Measurements from ENCODE around the gene PTPRE.
"Not testable (repeated sequence)": the region's sequence is repeated elsewhere in the genome, so short reads cannot be mapped to it uniquely, and the experiment has no call there.

Gene PTPRE

GRCh38 chr10:127979566-127979965 lies 72.7 kb downstream of the PTPRE start:
- no peaks in the 10 kb centered on the region for H3K36me3 ChIP-seq (ENCODE audit: insufficient read depth, low read length)
- no peak overlapping the region for H3K4me3 ChIP-seq (ENCODE audit: low read length)
- H3K9me3 ChIP-seq (ENCODE audit: low read length) = no peaks in the 10 kb centered on the region
- no peak overlapping the region for H2AFZ ChIP-seq (ENCODE audit: low read depth, low read length)
- no peaks in the 10 kb centered on the region for H3K27me3 ChIP-seq (ENCODE audit: insufficient read depth, low read length)
- H3K4me1 ChIP-seq (ENCODE audit: insufficient read depth, low read length) = no peaks in the 10 kb centered on the region

DNA sequence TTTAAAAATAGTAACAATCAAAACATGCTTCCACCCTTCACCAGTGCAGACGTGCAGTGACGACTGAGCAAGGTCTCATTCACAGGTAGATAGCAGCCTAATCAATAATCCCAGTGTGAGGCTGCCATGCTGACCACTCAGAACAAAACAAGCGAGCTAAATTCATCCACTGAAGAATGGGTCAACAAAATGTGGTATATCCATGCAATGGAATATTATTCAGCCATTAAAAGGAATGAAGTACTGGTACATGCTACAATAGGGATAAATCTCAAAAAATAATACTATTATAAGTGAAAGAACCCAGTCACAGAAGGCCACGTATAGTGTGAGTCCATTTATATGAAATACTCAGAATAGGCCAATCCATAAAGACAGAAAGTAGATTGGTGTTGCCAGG lies 74.0 kb downstream of the PTPRE start:
- Histone ChIP-seq H2AFZ (ENCODE audit: low read depth, low read length) (no peak overlapping the region), H3K4me1 (ENCODE audit: insufficient read depth, low read length) (no peaks in the 10 kb centered on the region), H3K9me3 (ENCODE audit: low read length) (no peaks in the 10 kb centered on the region), H3K4me3 (ENCODE audit: low read length) (no peak overlapping the region), H3K27me3 (ENCODE audit: insufficient read depth, low read length) (no peaks in the 10 kb centered on the region), H3K36me3 (ENCODE audit: insufficient read depth, low read length) (no peaks in the 10 kb centered on the region)

GRCh38 chr10:127982601-127983000 lies 75.7 kb downstream of the PTPRE start:
- no peaks in the 10 kb centered on the region for H3K27me3 ChIP-seq (ENCODE audit: insufficient read depth, low read length)

GRCh38 chr10:127983344-127984100 lies 76.6 kb downstream of the PTPRE start:
- no peaks in the 10 kb centered on the region for H3K36me3 ChIP-seq (ENCODE audit: insufficient read depth, low read length)
- no peaks in the 10 kb centered on the region for H3K9me3 ChIP-seq (ENCODE audit: low read length)
- H3K4me3 ChIP-seq (ENCODE audit: low read length) = no peak overlapping the region
- no peaks in the 10 kb centered on the region for H3K27me3 ChIP-seq (ENCODE audit: insufficient read depth, low read length)
- no peak overlapping the region for H2AFZ ChIP-seq (ENCODE audit: low read depth, low read length)
- H3K4me1 ChIP-seq (ENCODE audit: insufficient read depth, low read length) = no peaks in the 10 kb centered on the region

More at GRCh38 chr10:127982601-127983000, 75.7 kb downstream of the PTPRE start:
- no peak overlapping the region for H2AFZ ChIP-seq (ENCODE audit: low read depth, low read length)
- no peaks in the 10 kb centered on the region for H3K36me3 ChIP-seq (ENCODE audit: insufficient read depth, low read length)
- no peak overlapping the region for H3K4me3 ChIP-seq (ENCODE audit: low read length)
- no peaks in the 10 kb centered on the region for H3K4me1 ChIP-seq (ENCODE audit: insufficient read depth, low read length)
- no peaks in the 10 kb centered on the region for H3K9me3 ChIP-seq (ENCODE audit: low read length)

- Histone ChIP-seq H3K9me3 (ENCODE audit: low read length) (no peaks in the 10 kb centered on the region), H3K27me3 (ENCODE audit: insufficient read depth, low read length) (no peaks in the 10 kb centered on the region), H2AFZ (ENCODE audit: low read depth, low read length) (no peak overlapping the region), H3K4me3 (ENCODE audit: low read length) (no peak overlapping the region), H3K4me1 (ENCODE audit: insufficient read depth, low read length) (no peaks in the 10 kb centered on the region), H3K36me3 (ENCODE audit: insufficient read depth, low read length) (no peaks in the 10 kb centered on the region)
Observed at GRCh38 chr10:127984945-127985344, 78.0 kb downstream of the PTPRE start.

GRCh38 chr10:127986531-127987466 lies 79.9 kb downstream of the PTPRE start:
- no peak overlapping the region for H3K4me3 ChIP-seq (ENCODE audit: low read length)
- H2AFZ ChIP-seq (ENCODE audit: low read depth, low read length) = no peak overlapping the region
- H3K9me3 ChIP-seq (ENCODE audit: low read length) = no peaks in the 10 kb centered on the region
- H3K4me1 ChIP-seq (ENCODE audit: insufficient read depth, low read length) = peaks cover 2% of the 10 kb centered on the region
- H3K36me3 ChIP-seq (ENCODE audit: insufficient read depth, low read length) = no peaks in the 10 kb centered on the region
- no peaks in the 10 kb centered on the region for H3K27me3 ChIP-seq (ENCODE audit: insufficient read depth, low read length)

- Histone ChIP-seq H3K27me3 (ENCODE audit: insufficient read depth, low read length) (no peaks in the 10 kb centered on the region), H2AFZ (ENCODE audit: low read depth, low read length) (no peak overlapping the region), H3K4me3 (ENCODE audit: low read length) (no peak overlapping the region), H3K36me3 (ENCODE audit: insufficient read depth, low read length) (no peaks in the 10 kb centered on the region), H3K4me1 (ENCODE audit: insufficient read depth, low read length) (peaks cover 2% of the 10 kb centered on the region), H3K9me3 (ENCODE audit: low read length) (no peaks in the 10 kb centered on the region)
Observed at GRCh38 chr10:127987467-127988380, 80.8 kb downstream of the PTPRE start.

DNA sequence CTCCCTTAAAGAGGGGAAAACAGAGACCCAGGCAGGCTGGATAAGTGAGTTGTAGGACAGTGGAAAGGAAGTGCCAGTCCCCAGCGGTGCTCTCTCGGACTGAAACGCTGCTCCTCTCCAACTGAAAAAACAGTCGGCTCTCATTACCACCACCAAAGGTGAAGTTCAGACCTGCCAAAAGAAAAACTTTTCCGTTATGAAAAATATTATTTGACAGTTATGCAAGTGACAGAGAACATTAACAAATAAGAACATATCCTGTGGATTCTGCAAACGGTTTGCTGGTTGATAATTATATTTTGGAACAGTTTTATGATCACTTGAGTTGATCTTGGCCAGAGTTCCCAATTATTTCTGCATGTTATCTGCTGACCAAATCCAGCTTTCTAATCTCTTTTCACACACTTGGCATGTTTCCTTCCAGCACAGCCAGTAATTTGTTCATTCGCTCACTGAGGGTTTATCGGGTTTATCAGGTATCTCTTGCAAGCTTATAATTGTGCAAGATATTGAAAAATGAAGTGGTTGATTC lies 82.6 kb downstream of the PTPRE start:
- no peak overlapping the region for H2AFZ ChIP-seq (ENCODE audit: low read depth, low read length)
- H3K36me3 ChIP-seq (ENCODE audit: insufficient read depth, low read length) = no peaks in the 10 kb centered on the region
- no peaks in the 10 kb centered on the region for H3K9me3 ChIP-seq (ENCODE audit: low read length)
- no peaks in the 10 kb centered on the region for H3K27me3 ChIP-seq (ENCODE audit: insufficient read depth, low read length)
- H3K4me3 ChIP-seq (ENCODE audit: low read length) = no peak overlapping the region
- peaks cover 2% of the 10 kb centered on the region for H3K4me1 ChIP-seq (ENCODE audit: insufficient read depth, low read length)

DNA sequence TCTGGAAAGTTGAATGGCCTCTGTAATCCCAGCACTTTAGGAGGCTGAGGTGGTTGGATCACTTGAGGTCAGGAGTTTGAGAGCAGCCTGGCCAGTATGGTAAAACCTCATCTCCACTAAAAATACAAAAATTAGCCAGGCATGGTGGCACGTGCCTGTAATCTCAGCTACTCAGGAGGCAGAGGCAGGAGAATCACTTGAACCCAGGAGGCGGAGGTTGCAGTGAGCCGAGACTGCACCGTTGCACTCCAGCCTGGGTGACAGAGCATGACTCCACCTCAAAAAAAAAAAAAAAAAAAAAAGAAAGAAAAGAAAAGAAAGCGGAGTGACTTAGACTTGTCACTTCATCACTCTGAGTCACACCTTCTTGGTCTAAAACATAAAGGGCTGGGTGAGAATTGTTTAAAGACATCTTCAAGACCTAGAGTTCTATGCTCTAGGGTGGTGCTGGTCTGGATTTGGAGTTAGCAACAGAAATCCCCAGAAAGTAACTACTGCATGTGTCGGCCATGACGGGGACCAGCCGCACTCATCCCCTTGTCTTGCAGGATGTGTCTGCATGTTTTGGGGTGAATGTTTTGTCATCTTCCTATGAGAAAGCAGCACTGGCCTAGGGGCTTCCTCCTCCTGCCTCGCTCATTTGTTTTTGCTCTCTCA lies 83.4 kb downstream of the PTPRE start:
- not testable (repeated sequence) for H3K4me1 ChIP-seq (ENCODE audit: insufficient read depth, low read length); H3K27me3 ChIP-seq (ENCODE audit: insufficient read depth, low read length); H3K9me3 ChIP-seq (ENCODE audit: low read length); H2AFZ ChIP-seq (ENCODE audit: low read depth, low read length); H3K36me3 ChIP-seq (ENCODE audit: insufficient read depth, low read length); H3K4me3 ChIP-seq (ENCODE audit: low read length)

DNA sequence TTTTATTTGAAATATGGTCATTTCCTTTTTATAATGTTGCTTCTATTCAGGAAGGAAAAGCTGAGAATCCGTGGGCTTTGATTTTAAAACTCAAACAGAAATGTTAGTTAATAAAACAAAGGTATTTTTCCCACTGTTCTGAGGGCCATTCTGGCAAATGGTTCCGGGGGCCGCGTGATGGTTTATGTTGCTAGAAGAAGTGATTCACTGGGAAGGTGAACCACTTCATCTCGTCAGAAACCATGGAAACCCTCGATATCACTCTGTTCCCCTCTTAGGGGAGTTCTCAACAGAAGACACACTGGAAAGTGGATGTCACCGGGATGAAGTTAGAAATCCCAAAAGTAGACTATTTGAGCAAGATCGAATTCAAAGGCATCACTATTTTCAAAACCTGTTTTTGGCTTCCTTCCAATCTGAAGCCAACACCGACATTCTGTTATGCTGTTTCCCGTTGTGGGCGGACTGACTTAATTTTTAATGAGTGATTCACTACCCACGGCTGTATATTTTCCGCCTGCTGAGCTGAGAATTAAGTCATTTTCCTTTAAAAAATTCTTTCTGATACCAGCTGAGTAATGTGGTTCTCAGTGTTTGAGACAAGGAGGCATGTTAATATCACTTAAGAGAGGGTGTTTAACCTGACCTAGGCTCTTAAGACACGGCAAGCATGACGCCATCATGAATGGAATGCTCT lies 84.1 kb downstream of the PTPRE start:
- no peaks in the 10 kb centered on the region for H3K27me3 ChIP-seq (ENCODE audit: insufficient read depth, low read length)
- H3K4me3 ChIP-seq (ENCODE audit: low read length) = no peak overlapping the region
- no peaks in the 10 kb centered on the region for H3K9me3 ChIP-seq (ENCODE audit: low read length)
- peaks cover 2% of the 10 kb centered on the region for H3K4me1 ChIP-seq (ENCODE audit: insufficient read depth, low read length)
- H2AFZ ChIP-seq (ENCODE audit: low read depth, low read length) = no peak overlapping the region
- H3K36me3 ChIP-seq (ENCODE audit: insufficient read depth, low read length) = no peaks in the 10 kb centered on the region

- Histone ChIP-seq H3K4me3 (ENCODE audit: low read length) (no peak overlapping the region), H3K36me3 (ENCODE audit: insufficient read depth, low read length) (no peaks in the 10 kb centered on the region), H3K9me3 (ENCODE audit: low read length) (no peaks in the 10 kb centered on the region), H3K4me1 (ENCODE audit: insufficient read depth, low read length) (peaks cover 5% of the 10 kb centered on the region), H2AFZ (ENCODE audit: low read depth, low read length) (no peak overlapping the region), H3K27me3 (ENCODE audit: insufficient read depth, low read length) (no peaks in the 10 kb centered on the region)
Observed at GRCh38 chr10:127991543-127992255, 84.8 kb downstream of the PTPRE start.

Measured in neuron (in vitro differentiated cells).